PC-3 (cell line): ENCODE data around the gene FSTL4. TPM values are rescaled to one million over a fixed set of nuclear protein-coding genes. Genes with fewer than 3 reads are reported as not detected.
"Not testable (repeated sequence)": the region's sequence is repeated elsewhere in the genome, so short reads cannot be mapped to it uniquely, and the experiment has no call there.

ENCODE experiments used
- ATAC-seq: fragments of 200-7000 bp; cut with Tn5 transposase; 2 replicates; pipeline ENCODE4 v1.9.1; 2020; ENCODE audit warnings: mild to moderate bottlenecking, moderate library complexity
- BruUV-seq: library from RNA; stranded (reverse); fragments of 400-500 nt; replicated peaks from 2 replicates; lab custom pipeline; 2021; lab: Mats Ljungman, UMichigan
- CTCF ChIA-PET: fragments of 300-600 bp; sonication (Branson Sonifier 250); formaldehyde crosslinking; loops from one replicate; lab custom pipeline; 2022; ENCODE audit warnings: antibody characterized with exemption; lab: Charles Lee
- POLR2A ChIA-PET: fragments of 300-600 bp; sonication (Branson Sonifier 250); formaldehyde crosslinking; loops from one replicate; lab custom pipeline; 2022; ENCODE audit warnings: antibody characterized with exemption; ENCODE audit not compliant: unreplicated experiment; lab: Charles Lee
- DNase-seq: peaks from one replicate; pipeline ENCODE4 v3.0.0-alpha.2; 2015
- H2AFZ ChIP-seq: fragments of 300-600 bp; sonication (generic); 2 replicates; pipeline ENCODE4 v1.6.0; 2016; ENCODE audit warnings: antibody characterized with exemption, low read length
- H3F3A ChIP-seq: fragments of 300-600 bp; sonication (generic); one replicate; pipeline ENCODE4 v1.6.0; 2017; ENCODE audit warnings: antibody characterized with exemption, low read length, control low read depth, mild to moderate bottlenecking; ENCODE audit not compliant: unreplicated experiment
- H3K27ac ChIP-seq: fragments of 300-600 bp; sonication (generic); 2 replicates; pipeline ENCODE4 v1.5.1; 2016; ENCODE audit warnings: mild to moderate bottlenecking, low read length
- H3K27me3 ChIP-seq: fragments of 300-600 bp; sonication (generic); 2 replicates; pipeline ENCODE4 v1.6.1; 2016; ENCODE audit warnings: low read length, mixed read lengths
- H3K36me3 ChIP-seq: fragments of 300-600 bp; sonication (generic); 2 replicates; pipeline ENCODE4 v1.6.1; 2016; ENCODE audit warnings: low read depth, mixed run types, low read length, mixed read lengths
- H3K4me1 ChIP-seq: fragments of 300-600 bp; sonication (generic); 2 replicates; pipeline ENCODE4 v1.5.1; 2016; ENCODE audit warnings: low read length; ENCODE audit not compliant: insufficient read depth
- H3K4me2 ChIP-seq: fragments of 300-600 bp; sonication (generic); 2 replicates; pipeline ENCODE4 v1.6.0; 2016; ENCODE audit warnings: low read length
- H3K4me3 ChIP-seq: fragments of 300-600 bp; sonication (generic); 2 replicates; pipeline ENCODE4 v1.5.1; 2016; ENCODE audit warnings: mild to moderate bottlenecking, low read length, mixed read lengths
- H3K79me2 ChIP-seq: fragments of 300-600 bp; sonication (generic); 2 replicates; pipeline ENCODE4 v1.6.1; 2017; ENCODE audit warnings: low read length, mixed read lengths
- H3K9ac ChIP-seq: fragments of 300-600 bp; sonication (generic); 2 replicates; pipeline ENCODE4 v1.6.0; 2016; ENCODE audit warnings: mild to moderate bottlenecking, low read length
- H3K9me2 ChIP-seq: fragments of 300-600 bp; sonication (generic); replicated peaks from 2 replicates; pipeline ENCODE4 v1.6.1; 2016; ENCODE audit warnings: mixed run types, low read length, mixed read lengths
- H3K9me3 ChIP-seq: fragments of 300-600 bp; sonication (generic); 2 replicates; pipeline ENCODE4 v1.6.1; 2016; ENCODE audit warnings: low read length, mixed read lengths
- H4K20me1 ChIP-seq: fragments of 300-600 bp; sonication (generic); 2 replicates; pipeline ENCODE4 v1.6.1; 2016; ENCODE audit warnings: low read length, mixed read lengths
- CTCF ChIP-seq: fragments of 300-600 bp; sonication (generic); conservative IDR thresholded peaks from 2 replicates; pipeline ENCODE4 v1.5.1; 2017; ENCODE audit warnings: antibody characterized with exemption, low read depth, mild to moderate bottlenecking, low read length
- EZH2 ChIP-seq: fragments of 300-600 bp; sonication (generic); IDR thresholded peaks from one replicate; pipeline ENCODE4 v1.6.1; 2017; ENCODE audit warnings: antibody characterized with exemption, mild to moderate bottlenecking, low read length; ENCODE audit not compliant: unreplicated experiment
- EZH2phosphoT487 ChIP-seq: fragments of 300-600 bp; sonication (generic); IDR thresholded peaks from 2 replicates; pipeline ENCODE4 v1.6.1; 2018; ENCODE audit warnings: mild to moderate bottlenecking, antibody characterized with exemption, low read length, borderline replicate concordance
- intact Hi-C: fragments of 100-400 bp; cut with micrococcal nuclease; formaldehyde crosslinking; loops from 2 replicates; pipeline ENCODE4 v1.9.0; 2023
- total RNA-seq: library from RNA; depleted of rRNA; stranded (reverse); fragments of >200 nt; gene quantifications from 2 replicates; pipeline ENCODE4 v1.2.3, GENCODE V29; 2014

Gene FSTL4
- total RNA-seq, 1 experiment from 2014 or later = 4.2 TPM

- no TSS peak for BruUV-seq
- DNase-seq = no peak
- Histone ChIP-seq H3K9ac (no peak overlapping the region), H3K9me2 (no peaks in the 10 kb centered on the region), H2AFZ (no peak overlapping the region), H3K9me3 (no peaks in the 10 kb centered on the region), H3K4me2 (no peak overlapping the region), H3K27ac (no peak overlapping the region), H3K4me3 (no peak overlapping the region), H3K36me3 (no peaks in the 10 kb centered on the region), H3K27me3 (no peaks in the 10 kb centered on the region), H3K79me2 (no peaks in the 10 kb centered on the region), H4K20me1 (no peaks in the 10 kb centered on the region), H3K4me1 (no peaks in the 10 kb centered on the region), H3F3A (no peaks in the 10 kb centered on the region)
- ATAC-seq = no peak
- ChIA-PET CTCF (no interaction called here), POLR2A (no interaction called here)
- TF ChIP-seq CTCF (no peak), EZH2 (no peak), EZH2phosphoT487 (no peak)
- intact Hi-C loops = no loop called here
Measured at GRCh38 chr5:133396187-133396741, 216.1 kb downstream of the FSTL4 start.

- H3K27me3 ChIP-seq, H3K4me1 ChIP-seq, H3F3A ChIP-seq, H3K4me2 ChIP-seq, intact Hi-C loops, H3K4me3 ChIP-seq, H2AFZ ChIP-seq, H3K79me2 ChIP-seq, CTCF ChIA-PET, H4K20me1 ChIP-seq, H3K36me3 ChIP-seq, ATAC-seq, BruUV-seq, DNase-seq, H3K9me3 ChIP-seq, H3K9ac ChIP-seq, H3K27ac ChIP-seq, H3K9me2 ChIP-seq, POLR2A ChIA-PET: not testable (repeated sequence)
Measured at GRCh38 chr5:133395207-133395606, 217.1 kb downstream of the FSTL4 start.

GRCh38 chr5:133394477-133394817 lies 217.9 kb downstream of the FSTL4 start:
- H3K4me1 ChIP-seq, H3K4me3 ChIP-seq, H2AFZ ChIP-seq, DNase-seq, H3K36me3 ChIP-seq, H3F3A ChIP-seq, BruUV-seq, intact Hi-C loops, CTCF ChIA-PET, H3K9ac ChIP-seq, H3K27ac ChIP-seq, ATAC-seq, H4K20me1 ChIP-seq, H3K79me2 ChIP-seq, H3K4me2 ChIP-seq, H3K9me2 ChIP-seq, H3K9me3 ChIP-seq, H3K27me3 ChIP-seq: not testable (repeated sequence)
- POLR2A ChIA-PET = interaction anchor here (0.6 kb wide), 1 partner anchor 748 kb away, joined by 3 read pairs; no protein-coding TSS in a partner anchor
